Neural progenitor cell (in vitro differentiated cells): ENCODE measurements around the gene RUBCN. TPM values are rescaled to one million over a fixed set of nuclear protein-coding genes. Genes with fewer than 3 reads are reported as not detected.

ENCODE experiments used
- DNase-seq: peaks from one replicate; pipeline ENCODE4 v3.0.0-alpha.2; 2016; ENCODE audit warnings: low spot score
- H2AFZ ChIP-seq: fragments of 200-600 bp; sonication (generic); replicated peaks from 2 replicates; pipeline ENCODE4 v1.6.1; 2016; ENCODE audit warnings: antibody characterized with exemption
- H3F3A ChIP-seq: fragments of 200-600 bp; sonication (generic); 2 replicates; pipeline ENCODE4 v1.6.1; 2016; ENCODE audit warnings: antibody characterized with exemption, low read depth
- H3K27ac ChIP-seq: fragments of 200-600 bp; sonication (generic); 2 replicates; pipeline ENCODE4 v1.5.1; 2016; ENCODE audit warnings: mild to moderate bottlenecking
- H3K27me3 ChIP-seq: fragments of 200-600 bp; sonication (generic); 2 replicates; pipeline ENCODE4 v1.6.1; 2016; ENCODE audit warnings: mild to moderate bottlenecking, moderate library complexity
- H3K36me3 ChIP-seq: fragments of 200-600 bp; sonication (generic); 2 replicates; pipeline ENCODE4 v1.5.1; 2016
- H3K4me1 ChIP-seq: fragments of 200-600 bp; sonication (generic); 2 replicates; pipeline ENCODE4 v1.6.1; 2016; ENCODE audit warnings: mixed run types
- H3K4me2 ChIP-seq: fragments of 200-600 bp; sonication (generic); 2 replicates; pipeline ENCODE4 v1.6.1; 2016
- H3K4me3 ChIP-seq: fragments of 200-600 bp; sonication (generic); 2 replicates; pipeline ENCODE4 v1.5.1; 2016
- H3K79me2 ChIP-seq: fragments of 200-600 bp; sonication (generic); 2 replicates; pipeline ENCODE4 v1.6.1; 2016; ENCODE audit warnings: low read depth
- H3K9ac ChIP-seq: fragments of 200-600 bp; sonication (generic); 2 replicates; pipeline ENCODE4 v1.6.1; 2016
- H3K9me3 ChIP-seq: fragments of 200-600 bp; sonication (generic); 2 replicates; pipeline ENCODE4 v1.5.1; 2016; ENCODE audit warnings: low read depth
- H4K20me1 ChIP-seq: fragments of 200-600 bp; sonication (generic); 2 replicates; pipeline ENCODE4 v1.6.1; 2016; ENCODE audit warnings: low read depth
- H3K27ac Mint-ChIP-seq: 3 replicates; pipeline ENCODE4 v1.8.0; 2021; ENCODE audit warnings: mixed read lengths
- H3K27me3 Mint-ChIP-seq: 2 replicates; pipeline ENCODE4 v1.8.0; 2022; ENCODE audit warnings: low read depth, mild to moderate bottlenecking, inconsistent platforms, moderate library complexity, mixed read lengths; ENCODE audit not compliant: insufficient read depth
- H3K36me3 Mint-ChIP-seq: 3 replicates; pipeline ENCODE4 v1.8.0; 2021; ENCODE audit warnings: mixed read lengths
- H3K4me1 Mint-ChIP-seq: 3 replicates; pipeline ENCODE4 v1.8.0; 2021; ENCODE audit warnings: mixed read lengths
- H3K4me3 Mint-ChIP-seq: 3 replicates; pipeline ENCODE4 v1.8.0; 2021; ENCODE audit warnings: mild to moderate bottlenecking, moderate library complexity, mixed read lengths
- H3K9me3 Mint-ChIP-seq: 3 replicates; pipeline ENCODE4 v1.8.0; 2020; ENCODE audit warnings: mixed read lengths
- EZH2 ChIP-seq: fragments of 200-600 bp; sonication (generic); IDR thresholded peaks from 2 replicates; pipeline ENCODE4 v1.6.1; 2017; ENCODE audit warnings: antibody characterized with exemption, mild to moderate bottlenecking, moderate library complexity
- EZH2phosphoT487 ChIP-seq: fragments of 200-600 bp; sonication (generic); IDR thresholded peaks from 2 replicates; pipeline ENCODE4 v1.6.1; 2017; ENCODE audit warnings: antibody characterized with exemption
- total RNA-seq: library from RNA; depleted of rRNA; stranded (reverse); fragments of >200 nt; gene quantifications from 2 replicates; pipeline ENCODE4 v1.2.3, GENCODE V29; 2015; ENCODE audit warnings: low replicate concordance
- TF ChIP-seq, protein P1 (sequence below): fragments of 200-600 bp; sonication (generic); IDR thresholded peaks from 2 replicates; pipeline ENCODE4 v1.5.1; 2017; ENCODE audit warnings: antibody characterized with exemption, mild to moderate bottlenecking

Gene RUBCN
- total RNA-seq, 1 donor from 2014 or later = 6.4 TPM

DNA sequence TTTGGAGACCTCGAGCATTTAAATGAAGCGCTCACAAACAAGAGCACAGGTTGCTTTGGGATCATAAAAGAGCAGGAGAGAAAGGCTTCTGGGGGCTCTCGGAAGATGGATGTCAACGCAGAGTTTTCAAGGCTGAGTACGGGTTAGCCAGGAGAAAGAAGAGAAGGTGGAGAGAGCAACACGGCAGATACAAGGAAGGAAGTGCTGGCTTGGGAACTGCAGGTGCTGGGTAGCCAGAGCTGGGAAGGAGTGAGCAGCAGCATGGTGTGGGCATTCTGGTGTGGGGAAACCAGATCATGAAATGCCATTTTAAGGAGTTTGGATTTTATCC, 580 bp upstream of the RUBCN start:
- Histone ChIP-seq H4K20me1 (peaks cover 11% of the 10 kb centered on the region), H3K36me3 (no peaks in the 10 kb centered on the region), H3K9ac (peak overlapping the region; percentile 36), H3K79me2 (peaks cover 23% of the 10 kb centered on the region), H3K27ac (peak overlapping the region; percentile 13), H3K4me3 (peak overlapping the region; percentile 88), H3K27me3 (no peaks in the 10 kb centered on the region), H3K9me3 (no peaks in the 10 kb centered on the region), H3F3A (peaks cover 11% of the 10 kb centered on the region), H3K4me1 (peaks cover 5% of the 10 kb centered on the region), H3K4me2 (peak overlapping the region; percentile 82), H2AFZ (peak overlapping the region; percentile 92)
- Mint-ChIP-seq H3K36me3 (no peaks in the 10 kb centered on the region), H3K4me3 (peak overlapping the region; percentile 94), H3K4me1 (peaks cover 22% of the 10 kb centered on the region), H3K27ac (peak overlapping the region; percentile 47), H3K27me3 (peaks cover 5% of the 10 kb centered on the region), H3K9me3 (no peaks in the 10 kb centered on the region)
- TF ChIP-seq, protein P1, sequence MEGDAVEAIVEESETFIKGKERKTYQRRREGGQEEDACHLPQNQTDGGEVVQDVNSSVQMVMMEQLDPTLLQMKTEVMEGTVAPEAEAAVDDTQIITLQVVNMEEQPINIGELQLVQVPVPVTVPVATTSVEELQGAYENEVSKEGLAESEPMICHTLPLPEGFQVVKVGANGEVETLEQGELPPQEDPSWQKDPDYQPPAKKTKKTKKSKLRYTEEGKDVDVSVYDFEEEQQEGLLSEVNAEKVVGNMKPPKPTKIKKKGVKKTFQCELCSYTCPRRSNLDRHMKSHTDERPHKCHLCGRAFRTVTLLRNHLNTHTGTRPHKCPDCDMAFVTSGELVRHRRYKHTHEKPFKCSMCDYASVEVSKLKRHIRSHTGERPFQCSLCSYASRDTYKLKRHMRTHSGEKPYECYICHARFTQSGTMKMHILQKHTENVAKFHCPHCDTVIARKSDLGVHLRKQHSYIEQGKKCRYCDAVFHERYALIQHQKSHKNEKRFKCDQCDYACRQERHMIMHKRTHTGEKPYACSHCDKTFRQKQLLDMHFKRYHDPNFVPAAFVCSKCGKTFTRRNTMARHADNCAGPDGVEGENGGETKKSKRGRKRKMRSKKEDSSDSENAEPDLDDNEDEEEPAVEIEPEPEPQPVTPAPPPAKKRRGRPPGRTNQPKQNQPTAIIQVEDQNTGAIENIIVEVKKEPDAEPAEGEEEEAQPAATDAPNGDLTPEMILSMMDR = no peak
- no peak for TF ChIP-seq EZH2
- TF ChIP-seq EZH2phosphoT487 = no peak
- DNase-seq = no peak

DNA sequence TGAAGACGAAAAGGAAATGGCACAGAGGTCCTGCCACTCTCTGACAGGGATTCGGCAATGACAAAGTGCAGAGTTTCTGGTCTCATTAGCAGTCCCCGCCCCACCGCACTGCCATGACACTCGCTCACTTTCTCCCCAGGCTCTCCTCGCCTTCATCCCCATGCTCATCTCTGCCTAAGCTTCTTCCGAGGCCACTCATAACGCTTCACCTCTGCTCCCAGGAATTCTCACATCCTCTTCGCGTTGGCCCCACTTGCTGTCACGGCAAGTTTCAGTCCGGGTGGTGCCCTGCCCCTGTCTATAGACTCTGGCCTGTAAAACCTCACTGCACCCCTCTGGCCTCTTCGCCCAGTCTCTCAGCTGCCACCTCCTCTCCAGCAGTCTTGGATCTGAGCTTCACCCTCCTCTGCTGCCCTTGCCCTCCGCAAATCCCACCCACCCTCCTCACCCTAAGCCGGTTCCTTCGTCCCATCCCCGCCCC, 654 bp downstream of the RUBCN start:
- Mint-ChIP-seq H3K36me3 (peaks cover 3% of the 10 kb centered on the region), H3K4me3 (peak overlapping the region; percentile 95), H3K9me3 (no peaks in the 10 kb centered on the region), H3K4me1 (peaks cover 22% of the 10 kb centered on the region), H3K27me3 (peaks cover 5% of the 10 kb centered on the region), H3K27ac (no peak overlapping the region)
- Histone ChIP-seq H3K27me3 (no peaks in the 10 kb centered on the region), H3F3A (peaks cover 11% of the 10 kb centered on the region), H3K4me3 (peak overlapping the region; percentile 88), H3K9me3 (no peaks in the 10 kb centered on the region), H3K9ac (peak overlapping the region; percentile 20), H4K20me1 (peaks cover 11% of the 10 kb centered on the region), H2AFZ (peak overlapping the region; percentile 35), H3K79me2 (peaks cover 23% of the 10 kb centered on the region), H3K4me2 (peak overlapping the region; percentile 94), H3K27ac (no peak overlapping the region), H3K36me3 (no peaks in the 10 kb centered on the region), H3K4me1 (peaks cover 5% of the 10 kb centered on the region)
- DNase-seq = peak; percentile 54
- TF ChIP-seq EZH2phosphoT487 = no peak
- no peak for TF ChIP-seq EZH2
- TF ChIP-seq, protein P1 = no peak

DNA sequence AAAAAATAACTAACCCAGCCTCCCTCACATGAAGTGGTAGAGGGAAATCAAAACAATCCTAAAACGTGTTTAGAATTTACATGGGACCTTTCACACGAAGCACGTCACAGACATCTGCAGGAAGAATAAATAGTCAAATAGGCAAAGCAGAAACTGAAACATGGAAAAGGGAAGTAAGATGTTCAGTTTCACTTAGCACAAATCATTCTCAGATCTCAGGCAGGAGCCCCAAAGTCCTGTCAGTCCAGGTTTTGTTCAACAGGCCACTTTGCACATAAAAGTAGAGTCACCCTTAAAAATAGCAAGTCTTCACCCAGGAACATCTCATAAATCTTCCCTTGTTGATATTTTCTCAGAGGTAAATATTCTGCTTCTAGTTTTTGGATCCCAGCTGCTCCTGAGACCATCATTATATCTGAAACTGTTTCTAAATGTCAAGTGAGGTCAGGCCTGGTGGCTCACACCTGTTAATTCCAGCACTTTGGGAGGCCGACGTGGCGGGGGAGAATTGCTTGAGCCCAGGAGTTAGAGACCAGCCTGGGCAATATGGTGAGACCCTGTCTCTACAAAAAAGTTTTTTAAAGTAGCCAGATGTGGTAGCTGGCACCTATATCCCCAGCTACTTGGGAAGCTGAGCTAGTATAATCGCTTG, 1.9 kb downstream of the RUBCN start:
- H3K27me3 ChIP-seq = no peaks in the 10 kb centered on the region
- Mint-ChIP-seq H3K4me3 (peak overlapping the region; percentile 76), H3K4me1 (peaks cover 24% of the 10 kb centered on the region), H3K27ac (no peak overlapping the region), H3K36me3 (peaks cover 4% of the 10 kb centered on the region), H3K27me3 (peaks cover 7% of the 10 kb centered on the region), H3K9me3 (no peaks in the 10 kb centered on the region)
- H3K27ac ChIP-seq = no peak overlapping the region
- no peak for DNase-seq
- H3K4me3 ChIP-seq = no peak overlapping the region
- peaks cover 5% of the 10 kb centered on the region for H3K4me1 ChIP-seq
- no peaks in the 10 kb centered on the region for H3K36me3 ChIP-seq
- TF ChIP-seq, protein P1 = no peak
- TF ChIP-seq EZH2 (no peak), EZH2phosphoT487 (no peak)
- no peak overlapping the region for H2AFZ ChIP-seq
- no peaks in the 10 kb centered on the region for H3K9me3 ChIP-seq
- H3K9ac ChIP-seq = no peak overlapping the region
- H3F3A ChIP-seq = peaks cover 11% of the 10 kb centered on the region
- peaks cover 23% of the 10 kb centered on the region for H3K79me2 ChIP-seq
- H4K20me1 ChIP-seq = peaks cover 11% of the 10 kb centered on the region
- no peak overlapping the region for H3K4me2 ChIP-seq
